HepG2 (cell line): Measurements from ENCODE around the gene ADGRG1. TPM values are rescaled to one million over a fixed set of nuclear protein-coding genes. Genes with fewer than 3 reads are reported as not detected.

ENCODE experiments used
- ATAC-seq: fragments of 200-7000 bp; cut with Tn5 transposase; 3 replicates; pipeline ENCODE4 v1.9.1; 2020; ENCODE audit warnings: mild to moderate bottlenecking, moderate library complexity
- BruUV-seq: library from RNA; stranded (reverse); fragments of 400-500 nt; replicated peaks from 2 replicates; lab custom pipeline; 2021; lab: Mats Ljungman, UMichigan
- CTCF ChIA-PET: fragments of 300-600 bp; formaldehyde crosslinking; extraction: SDS; loops from one replicate; lab custom pipeline; 2021; ENCODE audit warnings: low total read pairs, inconsistent platforms, low intra/inter-chr PET ratio; lab: Yijun Ruan, JAX
- POLR2A ChIA-PET: fragments of 350-600 bp; sonication (Branson Sonifier 250); formaldehyde crosslinking; loops from one replicate; lab custom pipeline; 2020; ENCODE audit warnings: antibody characterized with exemption, inconsistent platforms; lab: Yijun Ruan, JAX
- DNase-seq: peaks from one replicate; pipeline ENCODE4 v3.0.0-alpha.2; 2015; ENCODE audit warnings: low spot score
- FAIRE-seq: peaks from 3 replicates; lab custom pipeline; 2011; peaks lifted over from hg19 to GRCh38; lab: Jason Lieb, UNC
- H2AFZ ChIP-seq: one replicate; pipeline ENCODE4 v1.6.1; 2011; ENCODE audit warnings: low read length, inconsistent platforms
- H3K27ac ChIP-seq: fragments of 300-600 bp; 3 replicates; pipeline ENCODE4 v1.8.0; 2011; ENCODE audit warnings: mixed run types, mild to moderate bottlenecking, mixed read lengths, low read length, inconsistent platforms; ENCODE audit not compliant: insufficient read depth; ENCODE audit errors: extremely low read length
- H3K27me3 ChIP-seq, 2 experiments: fragments of 200-600 bp in 1 of 2; 2 replicates in 1 of 2; 3 replicates in 1 of 2; pipeline versions ENCODE4 v1.6.0 to v1.8.0; 2011; ENCODE audit warnings: low read length in 2 of 2, mild to moderate bottlenecking in 2 of 2, moderate library complexity in 2 of 2, inconsistent platforms in 1 of 2; ENCODE audit not compliant: insufficient read depth in 2 of 2, control insufficient read depth in 1 of 2
- H3K36me3 ChIP-seq, 2 experiments: fragments of 200-600 bp in 1 of 2; replicated peaks in 1 of 2; 2 replicates in 1 of 2; 3 replicates in 1 of 2; pipeline versions ENCODE4 v1.5.1 to v1.8.0; 2011; ENCODE audit warnings: low read length in 2 of 2, inconsistent platforms in 1 of 2; ENCODE audit not compliant: insufficient read depth in 2 of 2, control insufficient read depth in 1 of 2
- H3K4me1 ChIP-seq: 2 replicates; pipeline ENCODE4 v1.5.1; 2012; ENCODE audit warnings: low read length, inconsistent platforms; ENCODE audit not compliant: insufficient read depth
- H3K4me2 ChIP-seq: 2 replicates; pipeline ENCODE4 v1.6.0; 2011; ENCODE audit warnings: low read depth, low read length, inconsistent platforms
- H3K4me3 ChIP-seq, 3 experiments: fragments of 200-600 bp in 1 of 3; sonication (generic), shearing (Covaris generic) in 1 of 3; replicated peaks in 1 of 3; 2 replicates each; pipeline ENCODE4 v1.5.1; 2011 to 2016; ENCODE audit warnings: low read length in 3 of 3, inconsistent platforms in 2 of 3, low read depth in 2 of 3, mild to moderate bottlenecking in 2 of 3, control low read depth in 1 of 3, mixed read lengths in 1 of 3; ENCODE audit not compliant: insufficient read depth in 1 of 3
- H3K79me2 ChIP-seq: one replicate; pipeline ENCODE4 v1.6.1; 2011; ENCODE audit warnings: low read length, inconsistent platforms; ENCODE audit not compliant: insufficient read depth
- H3K9ac ChIP-seq: 2 replicates; pipeline ENCODE4 v1.6.0; 2011; ENCODE audit warnings: mild to moderate bottlenecking, low read depth, low read length, inconsistent platforms; ENCODE audit not compliant: insufficient read depth
- H3K9me3 ChIP-seq: 2 replicates; pipeline ENCODE4 v1.5.1; 2012; ENCODE audit warnings: mild to moderate bottlenecking, low read length
- H4K20me1 ChIP-seq: 2 replicates; pipeline ENCODE4 v1.6.0; 2011; ENCODE audit warnings: inconsistent platforms, mild to moderate bottlenecking, low read length, moderate library complexity; ENCODE audit not compliant: insufficient read depth
- ADNP ChIP-seq: sonication (generic); formaldehyde crosslinking; IDR thresholded peaks from 2 replicates; pipeline ENCODE4 v1.4.0; 2020; ENCODE audit warnings: missing genetic modification reagents
- ERF ChIP-seq: IDR thresholded peaks from 2 replicates; pipeline ENCODE4 v1.6.1; 2018; ENCODE audit warnings: missing biosample characterization, missing genetic modification reagents
- FOXA1 ChIP-seq, 2 experiments: fragments of 450-650 bp in 1 of 2; sonication (generic) in 1 of 2; formaldehyde crosslinking in 1 of 2; IDR thresholded peaks; 2 replicates each; pipeline versions ENCODE4 v1.4.0 to v1.6.1; 2016 to 2020; ENCODE audit warnings: missing genetic modification reagents in 1 of 2
- NR2C2 ChIP-seq: sonication (generic); formaldehyde crosslinking; IDR thresholded peaks from 2 replicates; pipeline ENCODE4 v1.4.0; 2020; ENCODE audit warnings: missing genetic modification reagents, mild to moderate bottlenecking, moderate library complexity, borderline replicate concordance
- SUZ12 ChIP-seq: fragments of 150-350 bp; IDR thresholded peaks from 2 replicates; pipeline ENCODE4 v1.6.1; 2014; ENCODE audit warnings: low read depth, low read length
- TFDP1 ChIP-seq: IDR thresholded peaks from 2 replicates; pipeline ENCODE4 v1.6.1; 2016; ENCODE audit warnings: missing compliant biosample characterization, missing genetic modification reagents, borderline replicate concordance
- ZNF670 ChIP-seq: sonication (generic); formaldehyde crosslinking; IDR thresholded peaks from 2 replicates; pipeline ENCODE4 v1.8.0; 2022; ENCODE audit warnings: mild to moderate bottlenecking, missing genetic modification reagents, borderline replicate concordance
- ZNF777 ChIP-seq: sonication (generic); formaldehyde crosslinking; IDR thresholded peaks from 2 replicates; pipeline ENCODE4 v1.4.0; 2020; ENCODE audit warnings: missing genetic modification reagents
- WGBS: methylation state at CpG from one replicate; pipeline ENCODE4 v1.1.6; 2017; ENCODE audit warnings: low lambda C conversion rate; 5-methylcytosine and 5-hydroxymethylcytosine counted together
- in situ Hi-C: cut with HindIII; loops from 2 replicates; pipeline ENCODE4 v1.10.0; 2017; ENCODE audit warnings: low pct_unique_long_range_greater_than_20kb; ENCODE audit not compliant: extremely low pct_ligation_motif_present
- intact Hi-C: fragments of 100-400 bp; cut with micrococcal nuclease; formaldehyde crosslinking; loops from one replicate; pipeline ENCODE4 v1.10.0; 2022; ENCODE audit not compliant: unreplicated experiment
- polyA plus RNA-seq, 8 experiments: library from polyadenylated mRNA; depleted of rRNA in 3 of 8; stranded (reverse) in 7 of 8; unstranded in 1 of 8; fragments of >200 nt; fragmentation: Illumina TruSeq in 4 of 8; extraction: Trizol in 4 of 8; gene quantifications; 2 replicates each; pipeline versions ENCODE4 v1.2.1 to v1.2.3, GENCODE V29; 2011 to 2016; ENCODE audit warnings: low read depth in 4 of 8, missing spikeins in 1 of 8, mixed read lengths in 1 of 8; ENCODE audit not compliant: insufficient read depth in 1 of 8
- total RNA-seq, 5 experiments: library from RNA; depleted of rRNA; stranded (reverse); fragments of >200 nt; fragmentation: Illumina TruSeq; extraction: Trizol; gene quantifications; 2 replicates each; pipeline ENCODE4 v1.2.3, GENCODE V29; 2016; ENCODE audit warnings: low read depth in 1 of 5
- TF ChIP-seq, protein P1 (sequence below): sonication (generic); formaldehyde crosslinking; IDR thresholded peaks from 2 replicates; pipeline ENCODE4 v1.9.0; 2021; ENCODE audit warnings: mild to moderate bottlenecking, missing genetic modification reagents
- TF ChIP-seq, protein P2 (sequence below): sonication (generic); formaldehyde crosslinking; IDR thresholded peaks from 2 replicates; pipeline ENCODE4 v1.4.0; 2020; ENCODE audit warnings: missing genetic modification reagents, borderline replicate concordance
- TF ChIP-seq, protein P3 (sequence below): IDR thresholded peaks from 2 replicates; pipeline ENCODE4 v1.6.1; 2012; ENCODE audit warnings: low read depth, low read length, improper control_type of control experiment

Gene ADGRG1
- total and polyA plus RNA-seq, 2 of the 13 experiments (the other 11 are each of a cell fraction or from before 2014, with no cell fraction given) = 2.7 to 5.9 TPM

DNA sequence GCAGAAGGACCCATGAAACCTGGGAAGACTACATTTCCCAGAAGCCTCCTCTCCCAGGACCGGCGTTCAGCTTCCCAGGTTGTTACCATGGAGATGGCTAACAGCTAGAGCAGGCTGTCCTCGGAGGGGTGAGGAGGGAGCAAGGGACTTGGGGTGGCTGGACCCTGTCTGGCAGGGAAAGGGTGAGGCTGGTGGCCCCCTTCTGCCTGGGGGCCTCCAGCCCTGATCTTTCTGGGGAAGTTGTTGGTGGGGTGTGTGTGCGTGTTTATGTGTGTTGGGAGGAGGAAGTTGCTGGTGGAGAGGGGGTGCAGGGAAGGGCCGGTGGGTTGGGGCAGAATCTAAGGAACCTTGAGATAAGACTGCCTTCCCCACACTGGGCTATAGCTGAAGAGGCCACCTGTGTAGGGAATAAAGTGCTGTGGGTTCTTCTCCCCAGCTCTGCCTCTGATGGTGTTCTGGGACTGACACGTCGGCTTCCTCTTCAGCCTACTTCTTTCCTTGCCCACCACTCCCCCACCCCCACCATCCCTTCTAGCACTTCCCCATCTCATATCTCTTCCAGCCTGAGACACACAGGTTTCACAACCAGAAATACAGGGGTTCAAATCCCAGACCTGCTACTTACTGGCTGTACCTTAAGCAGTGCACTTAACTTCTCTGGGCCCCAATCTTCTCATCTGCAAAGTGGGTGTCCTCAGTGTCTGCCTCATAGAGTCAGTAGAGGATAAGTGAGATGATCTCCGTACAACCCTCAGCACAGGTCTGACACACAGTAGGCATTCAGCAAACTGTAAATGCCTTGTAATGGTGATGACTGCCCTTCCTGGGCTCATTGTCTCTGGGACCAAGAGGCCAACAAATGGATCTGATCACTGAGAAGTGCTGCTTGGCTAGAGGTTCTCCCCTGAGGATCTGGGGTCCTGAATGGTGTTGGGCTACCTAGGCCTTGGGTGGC is 66.6 kb downstream of the ADGRG1 start, which contains the start of gene DRC7:
Gene DRC7 (plus strand): TSS at position 82 of the 955 bp plus-strand sequence. CDS start 3,144 bp downstream, outside the sequence.
- no peaks in the 10 kb centered on the region for H4K20me1 ChIP-seq
- H3K27me3 ChIP-seq = no peaks in the 10 kb centered on the region
- in situ Hi-C loops (no loop called here), intact Hi-C loops (loop anchor here (1.0 kb wide), 2 partner anchors 28 to 46 kb away; no protein-coding TSS in a partner anchor)
- no peaks in the 10 kb centered on the region for H3K9me3 ChIP-seq
- no peak for FAIRE-seq
- peaks cover 81% of the 10 kb centered on the region for H3K4me1 ChIP-seq
- H3K79me2 ChIP-seq = no peaks in the 10 kb centered on the region
- peak within 1 kb of the TSS; percentile 30 to 54 (median 42) for H3K4me3 ChIP-seq
- ChIA-PET POLR2A (interaction anchor here (0.5 to 3.6 kb wide), 6 partner anchors 9 to 398 kb away, joined by 3 to 42 read pairs (median 8); partner anchors contain the start of genes ADGRG3 and KATNB1), CTCF (interaction anchor here (0.5 to 1.5 kb wide), 3 partner anchors 14 to 27 kb away, joined by 3 read pairs; partner anchors contain the start of gene ADGRG3)
- H2AFZ ChIP-seq = no peak within 1 kb of the TSS
- BruUV-seq = no TSS peak
- peak within 1 kb of the TSS; percentile 59 for H3K27ac ChIP-seq
- H3K36me3 ChIP-seq = no peaks in the 10 kb centered on the region
- ATAC-seq = peak; percentile 92
- WGBS = 30% methylated on average over 8 of the region's 8 CpGs
- peak within 1 kb of the TSS; percentile 36 for H3K9ac ChIP-seq
- H3K4me2 ChIP-seq = peak within 1 kb of the TSS; percentile 81
- peak; percentile 86 for DNase-seq
- TF ChIP-seq ZNF777 (CRISPR knock-in tag) (no peak), FOXA1 (IDR thresholded peaks at IDR 0.05) (no peak), FOXA1 (CRISPR knock-in tag; IDR thresholded peaks at IDR 0.05) (no peak), ADNP (CRISPR knock-in tag) (peak; percentile 44; the same call in 1 of the 2 replicates), NR2C2 (peak; percentile 98), ZNF670 (no peak), TFDP1 (CRISPR knock-in tag) (no peak), ERF (CRISPR knock-in tag) (peak; percentile 54; the same call in 1 of the 2 replicates), SUZ12 (peak; percentile 76)
- TF ChIP-seq, protein P1, sequence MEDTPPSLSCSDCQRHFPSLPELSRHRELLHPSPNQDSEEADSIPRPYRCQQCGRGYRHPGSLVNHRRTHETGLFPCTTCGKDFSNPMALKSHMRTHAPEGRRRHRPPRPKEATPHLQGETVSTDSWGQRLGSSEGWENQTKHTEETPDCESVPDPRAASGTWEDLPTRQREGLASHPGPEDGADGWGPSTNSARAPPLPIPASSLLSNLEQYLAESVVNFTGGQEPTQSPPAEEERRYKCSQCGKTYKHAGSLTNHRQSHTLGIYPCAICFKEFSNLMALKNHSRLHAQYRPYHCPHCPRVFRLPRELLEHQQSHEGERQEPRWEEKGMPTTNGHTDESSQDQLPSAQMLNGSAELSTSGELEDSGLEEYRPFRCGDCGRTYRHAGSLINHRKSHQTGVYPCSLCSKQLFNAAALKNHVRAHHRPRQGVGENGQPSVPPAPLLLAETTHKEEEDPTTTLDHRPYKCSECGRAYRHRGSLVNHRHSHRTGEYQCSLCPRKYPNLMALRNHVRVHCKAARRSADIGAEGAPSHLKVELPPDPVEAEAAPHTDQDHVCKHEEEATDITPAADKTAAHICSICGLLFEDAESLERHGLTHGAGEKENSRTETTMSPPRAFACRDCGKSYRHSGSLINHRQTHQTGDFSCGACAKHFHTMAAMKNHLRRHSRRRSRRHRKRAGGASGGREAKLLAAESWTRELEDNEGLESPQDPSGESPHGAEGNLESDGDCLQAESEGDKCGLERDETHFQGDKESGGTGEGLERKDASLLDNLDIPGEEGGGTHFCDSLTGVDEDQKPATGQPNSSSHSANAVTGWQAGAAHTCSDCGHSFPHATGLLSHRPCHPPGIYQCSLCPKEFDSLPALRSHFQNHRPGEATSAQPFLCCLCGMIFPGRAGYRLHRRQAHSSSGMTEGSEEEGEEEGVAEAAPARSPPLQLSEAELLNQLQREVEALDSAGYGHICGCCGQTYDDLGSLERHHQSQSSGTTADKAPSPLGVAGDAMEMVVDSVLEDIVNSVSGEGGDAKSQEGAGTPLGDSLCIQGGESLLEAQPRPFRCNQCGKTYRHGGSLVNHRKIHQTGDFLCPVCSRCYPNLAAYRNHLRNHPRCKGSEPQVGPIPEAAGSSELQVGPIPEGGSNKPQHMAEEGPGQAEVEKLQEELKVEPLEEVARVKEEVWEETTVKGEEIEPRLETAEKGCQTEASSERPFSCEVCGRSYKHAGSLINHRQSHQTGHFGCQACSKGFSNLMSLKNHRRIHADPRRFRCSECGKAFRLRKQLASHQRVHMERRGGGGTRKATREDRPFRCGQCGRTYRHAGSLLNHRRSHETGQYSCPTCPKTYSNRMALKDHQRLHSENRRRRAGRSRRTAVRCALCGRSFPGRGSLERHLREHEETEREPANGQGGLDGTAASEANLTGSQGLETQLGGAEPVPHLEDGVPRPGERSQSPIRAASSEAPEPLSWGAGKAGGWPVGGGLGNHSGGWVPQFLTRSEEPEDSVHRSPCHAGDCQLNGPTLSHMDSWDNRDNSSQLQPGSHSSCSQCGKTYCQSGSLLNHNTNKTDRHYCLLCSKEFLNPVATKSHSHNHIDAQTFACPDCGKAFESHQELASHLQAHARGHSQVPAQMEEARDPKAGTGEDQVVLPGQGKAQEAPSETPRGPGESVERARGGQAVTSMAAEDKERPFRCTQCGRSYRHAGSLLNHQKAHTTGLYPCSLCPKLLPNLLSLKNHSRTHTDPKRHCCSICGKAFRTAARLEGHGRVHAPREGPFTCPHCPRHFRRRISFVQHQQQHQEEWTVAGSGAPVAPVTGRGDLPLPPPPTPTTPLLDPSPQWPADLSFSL (CRISPR knock-in tag) = no peak
- TF ChIP-seq, protein P2, sequence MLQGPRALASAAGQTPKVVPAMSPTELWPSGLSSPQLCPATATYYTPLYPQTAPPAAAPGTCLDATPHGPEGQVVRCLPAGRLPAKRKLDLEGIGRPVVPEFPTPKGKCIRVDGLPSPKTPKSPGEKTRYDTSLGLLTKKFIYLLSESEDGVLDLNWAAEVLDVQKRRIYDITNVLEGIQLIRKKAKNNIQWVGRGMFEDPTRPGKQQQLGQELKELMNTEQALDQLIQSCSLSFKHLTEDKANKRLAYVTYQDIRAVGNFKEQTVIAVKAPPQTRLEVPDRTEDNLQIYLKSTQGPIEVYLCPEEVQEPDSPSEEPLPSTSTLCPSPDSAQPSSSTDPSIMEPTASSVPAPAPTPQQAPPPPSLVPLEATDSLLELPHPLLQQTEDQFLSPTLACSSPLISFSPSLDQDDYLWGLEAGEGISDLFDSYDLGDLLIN (CRISPR knock-in tag) = no peak
- TF ChIP-seq, protein P3, sequence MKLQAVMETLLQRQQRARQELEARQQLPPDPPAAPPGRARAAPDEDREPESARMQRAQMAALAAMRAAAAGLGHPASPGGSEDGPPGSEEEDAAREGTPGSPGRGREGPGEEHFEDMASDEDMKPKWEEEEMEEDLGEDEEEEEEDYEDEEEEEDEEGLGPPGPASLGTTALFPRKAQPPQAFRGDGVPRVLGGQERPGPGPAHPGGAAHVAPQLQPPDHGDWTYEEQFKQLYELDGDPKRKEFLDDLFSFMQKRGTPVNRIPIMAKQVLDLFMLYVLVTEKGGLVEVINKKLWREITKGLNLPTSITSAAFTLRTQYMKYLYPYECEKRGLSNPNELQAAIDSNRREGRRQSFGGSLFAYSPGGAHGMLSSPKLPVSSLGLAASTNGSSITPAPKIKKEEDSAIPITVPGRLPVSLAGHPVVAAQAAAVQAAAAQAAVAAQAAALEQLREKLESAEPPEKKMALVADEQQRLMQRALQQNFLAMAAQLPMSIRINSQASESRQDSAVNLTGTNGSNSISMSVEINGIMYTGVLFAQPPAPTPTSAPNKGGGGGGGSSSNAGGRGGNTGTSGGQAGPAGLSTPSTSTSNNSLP = no peak
